ENCODE results near the gene ROR2.

The ROR2 gene

GRCh38 chr9:91677822-91678436, 272.1 kb downstream of the ROR2 start:
- H3K4me3 ChIP-seq (ENCODE audit: low read depth, low read length): no peak overlapping the region
- TF ChIP-seq CTCF (IDR thresholded peaks at IDR 0.05; ENCODE audit: insufficient read depth, low read length, missing control alignments): no peak
- DNase-seq (ENCODE audit: low read depth, low spot score): no peak
- POLR2A ChIA-PET: no interaction called here
- CTCF ChIA-PET: interaction anchor here (1.0 to 1.5 kb wide), 3 partner anchors 18 to 762 kb away, joined by 3 to 4 read pairs (median 4); no protein-coding TSS in a partner anchor

- TF ChIP-seq CTCF (IDR thresholded peaks at IDR 0.05; ENCODE audit: insufficient read depth, low read length, missing control alignments): no peak
- CTCF ChIA-PET: interaction anchor here (1.0 to 1.5 kb wide), 4 partner anchors 17 to 762 kb away, joined by 3 to 4 read pairs (median 4); no protein-coding TSS in a partner anchor
- POLR2A ChIA-PET: no interaction called here
- DNase-seq (ENCODE audit: low read depth, low spot score): peak; percentile 56
- no peak overlapping the region for H3K4me3 ChIP-seq (ENCODE audit: low read depth, low read length)
Measured at GRCh38 chr9:91677331-91677730, 272.7 kb downstream of the ROR2 start.

GRCh38 chr9:91676046-91676445, 274.0 kb downstream of the ROR2 start:
- no peak for TF ChIP-seq CTCF (IDR thresholded peaks at IDR 0.05; ENCODE audit: insufficient read depth, low read length, missing control alignments)
- DNase-seq (ENCODE audit: low read depth, low spot score): no peak
- POLR2A ChIA-PET: no interaction called here
- H3K4me3 ChIP-seq (ENCODE audit: low read depth, low read length): no peak overlapping the region
- CTCF ChIA-PET: interaction anchor here (1.1 to 2.2 kb wide), 3 partner anchors 16 to 587 kb away, joined by 3 to 8 read pairs (median 4); no protein-coding TSS in a partner anchor

GRCh38 chr9:91664663-91665062, 285.4 kb downstream of the ROR2 start:
- no peak for DNase-seq (ENCODE audit: low read depth, low spot score)
- no peak for TF ChIP-seq CTCF (IDR thresholded peaks at IDR 0.05; ENCODE audit: insufficient read depth, low read length, missing control alignments)
- CTCF ChIA-PET: interaction anchor here (0.9 kb wide), 1 partner anchor 28 kb away, joined by 3 read pairs; no protein-coding TSS in a partner anchor
- POLR2A ChIA-PET: no interaction called here
- H3K4me3 ChIP-seq (ENCODE audit: low read depth, low read length): no peak overlapping the region

- no peak for TF ChIP-seq CTCF (IDR thresholded peaks at IDR 0.05; ENCODE audit: insufficient read depth, low read length, missing control alignments)
- no peak overlapping the region for H3K4me3 ChIP-seq (ENCODE audit: low read depth, low read length)
- no peak for DNase-seq (ENCODE audit: low read depth, low spot score)
- CTCF ChIA-PET: no interaction called here
- POLR2A ChIA-PET: no interaction called here
Measured at GRCh38 chr9:91663858-91664257, 286.2 kb downstream of the ROR2 start.

- no peak for TF ChIP-seq CTCF (IDR thresholded peaks at IDR 0.05; ENCODE audit: insufficient read depth, low read length, missing control alignments)
- no peak for DNase-seq (ENCODE audit: low read depth, low spot score)
- no peak overlapping the region for H3K4me3 ChIP-seq (ENCODE audit: low read depth, low read length)
- ChIA-PET POLR2A (no interaction called here), CTCF (no interaction called here)
Measured at GRCh38 chr9:91661451-91661850, 288.6 kb downstream of the ROR2 start.
